Measurements from ENCODE around the gene ABCC1. TPM values are rescaled to one million over a fixed set of nuclear protein-coding genes. Genes with fewer than 3 reads are reported as not detected.

ABCC1 gene
- total and polyA plus RNA-seq, 2 of the 8 experiments (the other 6 are each of a cell fraction or from before 2014, with no cell fraction given) = 42.6 to 66.8 TPM

DNA sequence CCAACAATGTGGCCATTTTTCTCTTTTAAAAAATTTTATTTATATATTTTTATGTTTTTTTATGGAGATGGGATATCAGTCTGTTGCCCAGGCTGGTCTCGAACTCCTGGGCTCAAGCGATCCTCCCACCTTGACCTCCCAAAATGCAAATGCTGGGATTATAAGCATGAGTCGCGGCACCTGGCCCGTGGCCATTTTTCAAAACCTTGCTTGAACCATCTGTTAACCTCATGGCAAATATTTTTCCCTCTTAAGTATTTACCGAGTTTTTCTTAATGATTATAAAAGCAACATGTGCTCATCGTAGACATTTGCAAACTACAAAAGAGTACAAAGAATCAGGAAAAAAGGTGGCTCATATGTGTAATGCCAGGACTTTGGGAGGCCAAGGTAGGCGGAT is 146.2 kb downstream of the ABCC1 start:
- FAIRE-seq = no peak
- H3K9ac ChIP-seq (replicated peaks in 1 of 4; ENCODE audit: extremely low read depth in 1 of 4, low read depth in 3 of 4, low read length in 3 of 4) = no peak overlapping the region
- H3K79me2 ChIP-seq (ENCODE audit: control insufficient read depth in 1 of 2, insufficient read depth in 2 of 2, low read length in 2 of 2) = no peaks in the 10 kb centered on the region; a peak in 1 of 4 replicates
- WGBS, 2 experiments (ENCODE audit: extremely low coverage in 1 of 2, insufficient coverage in 1 of 2, insufficient read length in 1 of 2, insufficient replicate concordance in 2 of 2, low coverage in 1 of 2, low lambda C conversion rate in 2 of 2, missing lambda C conversion rate in 1 of 2) = 96% methylated on average over 8 of the region's 8 CpGs; no CpG with 5 or more reads in 1 of the 2 experiments
- no peak overlapping the region for H3K14ac ChIP-seq (ENCODE audit: insufficient read length)
- no peak overlapping the region for H3K18ac ChIP-seq (ENCODE audit: extremely low read depth, low read length)
- H4K8ac ChIP-seq (ENCODE audit: extremely low read depth, insufficient read depth, low read length) = no peak overlapping the region; the same call in 1 of the 2 replicates
- no peak overlapping the region for H3K4ac ChIP-seq (replicated peaks; ENCODE audit: insufficient read length, low read depth, low read length)
- no peak overlapping the region for H4K5ac ChIP-seq (ENCODE audit: insufficient read length, low read depth, low read length)
- no peaks in the 10 kb centered on the region for H3K9me3 ChIP-seq (ENCODE audit: insufficient read depth in 2 of 2, low read depth in 1 of 2, low read length in 1 of 2)
- H3K23me2 ChIP-seq (ENCODE audit: low read depth, low read length) = no peaks in the 10 kb centered on the region
- no peak overlapping the region for H2AK5ac ChIP-seq (ENCODE audit: low read depth, low read length)
- no peak for DNase-seq (ENCODE audit: low read depth in 1 of 2, low spot score in 2 of 2)
- no peak overlapping the region for H2AFZ ChIP-seq (ENCODE audit: low read length)
- no peak overlapping the region for H3K27ac ChIP-seq (ENCODE audit: low read depth, low read length)
- CTCF ChIA-PET (ENCODE audit: partially characterized antibody) = interaction anchor here (1.3 kb wide), 1 partner anchor 22 kb away, joined by 3 read pairs; no protein-coding TSS in a partner anchor
- H2BK20ac ChIP-seq (ENCODE audit: low read length) = no peak overlapping the region
- TF ChIP-seq BACH1 (IDR thresholded peaks at IDR 0.05; ENCODE audit: low read length) = no peak
- H3K27me3 ChIP-seq (replicated peaks in 1 of 4; ENCODE audit: control insufficient read depth in 3 of 4, extremely low read depth in 1 of 4, insufficient read depth in 3 of 4, low read length in 3 of 4) = no peaks in the 10 kb centered on the region
- no peak overlapping the region for H3K56ac ChIP-seq (replicated peaks; ENCODE audit: insufficient read length, low read depth, low read length)
- POLR2A ChIA-PET (ENCODE audit: partially characterized antibody) = interaction anchor here (0.6 kb wide), 1 partner anchor 55 kb away, joined by 4 read pairs; no protein-coding TSS in a partner anchor
- H2BK15ac ChIP-seq (ENCODE audit: low read length) = no peak overlapping the region
- no peak overlapping the region for H2BK12ac ChIP-seq (ENCODE audit: low read depth, low read length)
- H3K4me1 ChIP-seq (replicated peaks in 1 of 4; ENCODE audit: control insufficient read depth in 3 of 4, insufficient read depth in 4 of 4, low read length in 3 of 4) = peaks cover 0 to 10% (median 3%) of the 10 kb centered on the region in 4 experiments; a peak in 1 of 7 replicates
- no peak overlapping the region for H2BK120ac ChIP-seq (replicated peaks; ENCODE audit: low read depth, low read length)
- peaks cover 8% of the 10 kb centered on the region for H3K79me1 ChIP-seq (ENCODE audit: low read depth, low read length)
- no peak overlapping the region for H3K4me3 ChIP-seq (ENCODE audit: extremely low read depth in 1 of 4, insufficient read depth in 2 of 4, low read depth in 3 of 4, low read length in 4 of 4)
- peaks cover 7 to 34% (median 12%) of the 10 kb centered on the region in 4 experiments; a peak in 7 of 8 replicates for H3K36me3 ChIP-seq (ENCODE audit: control insufficient read depth in 2 of 4, insufficient read depth in 4 of 4, low read length in 3 of 4)
- no peak overlapping the region for H3K23ac ChIP-seq (ENCODE audit: insufficient read length)
- H4K91ac ChIP-seq (replicated peaks; ENCODE audit: insufficient read length, low read length) = no peak overlapping the region
- H4K20me1 ChIP-seq (replicated peaks in 1 of 2; ENCODE audit: control insufficient read depth in 1 of 2, insufficient read depth in 2 of 2, low read length in 2 of 2) = peaks cover 1 to 14% of the 10 kb centered on the region in 2 experiments
- no peak overlapping the region for H3K4me2 ChIP-seq (ENCODE audit: insufficient read depth in 1 of 2, low read depth in 2 of 2, low read length in 2 of 2)
- no peak overlapping the region for H2BK5ac ChIP-seq (ENCODE audit: low read depth, low read length)
